ENCODE data around the gene SRR. TPM values are rescaled to one million over a fixed set of nuclear protein-coding genes. Genes with fewer than 3 reads are reported as not detected.

Gene SRR, protein sequence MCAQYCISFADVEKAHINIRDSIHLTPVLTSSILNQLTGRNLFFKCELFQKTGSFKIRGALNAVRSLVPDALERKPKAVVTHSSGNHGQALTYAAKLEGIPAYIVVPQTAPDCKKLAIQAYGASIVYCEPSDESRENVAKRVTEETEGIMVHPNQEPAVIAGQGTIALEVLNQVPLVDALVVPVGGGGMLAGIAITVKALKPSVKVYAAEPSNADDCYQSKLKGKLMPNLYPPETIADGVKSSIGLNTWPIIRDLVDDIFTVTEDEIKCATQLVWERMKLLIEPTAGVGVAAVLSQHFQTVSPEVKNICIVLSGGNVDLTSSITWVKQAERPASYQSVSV
- total RNA-seq (2013; cell fraction: nucleolus; rRNA removed): 2.7 and 7.6 TPM in 2 replicates
- total RNA-seq (2014; rRNA removed): 16.1 and 23.7 TPM in 2 replicates
- total RNA-seq (2014; rRNA removed; fragmentation: Illumina TruSeq; extraction: Trizol): 12.4 and 13.5 TPM in 2 replicates
- total RNA-seq (2021): 19.3 and 20.7 TPM in 2 replicates
- 14.1 TPM for polyA plus RNA-seq (2011; ENCODE audit: low read depth)
- 11.7 TPM in 2 replicates for polyA plus RNA-seq (2011; rRNA removed)
- polyA plus RNA-seq (2011; cell fraction: cytosol; rRNA removed): 4.6 and 8.8 TPM in 2 replicates
- polyA plus RNA-seq (2011; cell fraction: nucleus; rRNA removed): 3.0 and 3.1 TPM in 2 replicates
- polyA plus RNA-seq (2012): 8.0 and 13.7 TPM in 2 replicates
- 14.9 and 18.5 TPM in 2 replicates for polyA plus RNA-seq (2014; fragmentation: Illumina TruSeq; extraction: Trizol)
- 10 to 100 TPM; 21.1 to 33.9 TPM for polyA plus RNA-seq (2014; fragmentation: Nextera tagmentation; extraction: Ambion mirVana)
- 15.2 and 17.5 TPM in 2 replicates for polyA plus RNA-seq (2014; rRNA removed)
- polyA plus RNA-seq (2016; fragmentation: Nextera tagmentation; extraction: Ambion mirVana): 10 to 100 TPM; 25.8 to 30.5 TPM
- polyA minus RNA-seq (2011; rRNA and poly(A)+ RNA removed): 5.8 and 11.1 TPM in 2 replicates
- polyA minus RNA-seq (2011; cell fraction: cytosol; rRNA and poly(A)+ RNA removed): 2.8 and 7.9 TPM in 2 replicates
- 0.67 and 2.8 TPM in 2 replicates for polyA minus RNA-seq (2011; cell fraction: nucleus; rRNA and poly(A)+ RNA removed)
- percentile 53 among the genes with signal in this experiment for Bru-seq, nascent RNA
- BruChase-seq, experiment 1, labeled RNA remaining after a 6-hour chase: percentile 45 among the genes with signal in this experiment
- percentile 46 among the genes with signal in this experiment for BruChase-seq, experiment 2, labeled RNA remaining after a 2-hour chase
- long read RNA-seq, experiment 1, partial matches to known transcripts: 0 of 3 reads
- long read RNA-seq, experiment 1, other reads (novel, unspliced or antisense): 0 of 3 reads
- long read RNA-seq, experiment 2, transcript SRR-201 (8 exons, 2,728 nt): major isoform, 50 of 61 reads
- long read RNA-seq, experiment 2, partial matches to known transcripts: 2 of 61 reads
- long read RNA-seq, experiment 2, other reads (novel, unspliced or antisense): 9 of 61 reads

DNA sequence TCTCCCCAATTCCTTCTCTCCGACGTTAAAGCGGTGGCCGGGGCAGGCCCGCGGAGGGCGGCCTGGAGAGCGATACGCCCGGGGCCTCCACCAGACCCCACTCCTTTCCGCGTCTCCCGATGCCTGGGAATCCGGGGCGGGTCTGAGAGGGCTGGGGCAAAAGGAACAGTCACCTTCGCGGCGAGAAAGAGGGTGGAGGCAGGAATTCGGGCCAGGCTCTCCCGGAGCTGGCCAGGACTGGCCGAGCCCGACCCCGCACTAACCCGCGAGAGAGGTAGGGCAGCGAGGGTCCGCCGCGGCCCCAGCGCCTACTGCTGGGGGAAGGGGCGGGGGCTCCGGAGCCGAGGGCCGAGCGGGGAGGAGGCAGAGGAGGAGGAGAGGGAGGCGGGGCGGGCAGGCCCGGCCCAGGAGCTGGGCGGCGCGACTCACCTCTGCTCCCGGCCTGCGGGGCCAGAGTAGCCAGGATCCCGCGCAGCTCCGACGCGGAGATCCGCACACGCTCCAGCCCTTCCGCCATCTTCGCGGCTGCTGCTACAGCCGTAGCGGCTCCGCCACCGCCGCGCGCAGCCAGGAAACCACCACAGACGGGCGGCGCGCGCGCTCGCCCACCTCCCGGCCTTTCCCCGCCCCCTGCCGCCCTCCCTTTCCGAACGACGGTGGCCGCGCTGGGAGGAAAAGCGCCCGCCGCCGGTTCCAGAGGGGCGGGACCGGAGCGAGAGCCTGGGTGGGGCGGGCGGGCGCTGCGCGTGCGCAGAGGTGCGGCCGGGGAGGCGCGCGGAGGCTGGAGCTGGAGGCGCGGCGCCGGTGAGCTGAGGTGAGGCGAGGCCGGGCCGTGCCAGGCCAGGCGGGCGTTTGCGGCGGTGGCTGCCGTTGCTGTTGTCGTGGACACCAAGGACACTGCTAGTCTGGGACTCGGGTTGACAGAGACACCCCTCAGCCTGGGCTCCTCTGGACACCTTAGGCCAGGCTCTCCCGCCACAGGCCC lies at the start of gene SRR, which contains the start of gene SMG6:
Gene SRR, plus strand, starts transcription at position 747 of the 985 bp plus-strand sequence. CDS start 11,611 bp downstream, outside the sequence.
Gene SMG6, minus strand, starts transcription at position 582 of the 985 bp plus-strand sequence. Its CDS starts 65 bp downstream, at position 517.
- Histone ChIP-seq H3K9ac (ENCODE audit: control insufficient read depth, insufficient read depth, low read length) (peak within 1 kb of the TSS; percentile 96), H3K4me1 (ENCODE audit: control insufficient read depth, insufficient read depth, low read length) (no peaks in the 10 kb centered on the region), H3K9me3 (replicated peaks; ENCODE audit: control insufficient read depth, insufficient read depth, low read length) (no peaks in the 10 kb centered on the region; the same call in 2 of the 3 replicates), H3K27ac (ENCODE audit: control insufficient read depth, insufficient read depth) (peak within 1 kb of the TSS; percentile 89), H3K4me2 (ENCODE audit: control insufficient read depth, insufficient read depth) (peak within 1 kb of the TSS; percentile 85), H2AFZ (ENCODE audit: control insufficient read depth, low read depth, low read length) (peak within 1 kb of the TSS; percentile 88), H3K4me3 (peak within 1 kb of the TSS; percentile 96), H3K79me2 (ENCODE audit: control insufficient read depth, insufficient read depth, low read length) (peaks cover 38% of the 10 kb centered on the region), H3K27me3 (replicated peaks in 1 of 2; ENCODE audit: control insufficient read depth in 2 of 2, insufficient read depth in 2 of 2, low read length in 1 of 2) (no peaks in the 10 kb centered on the region), H4K20me1 (ENCODE audit: control insufficient read depth, insufficient read depth) (no peaks in the 10 kb centered on the region), H3K36me3 (ENCODE audit: control insufficient read depth in 2 of 2, insufficient read depth in 2 of 2, low read length in 1 of 2) (peaks cover 1 to 9% of the 10 kb centered on the region in 2 experiments)
- FAIRE-seq (no peak), ATAC-seq (peak; percentile 95), DNase-seq (ENCODE audit: low read depth, low spot score) (peak; percentile 45)
- RAD21 ChIA-PET (ENCODE audit: unreplicated experiment): interaction anchor here (1.2 to 2.2 kb wide), 8 partner anchors 21 to 587 kb away, joined by 3 to 11 read pairs (median 3); partner anchors contain the start of genes SGSM2 and TSR1
- WGBS (ENCODE audit: insufficient coverage, insufficient replicate concordance, low lambda C conversion rate, missing lambda C conversion rate): 1% methylated on average over 89 of the region's 108 CpGs
- POLR2A ChIA-PET: interaction anchor here (0.7 to 2.6 kb wide), 7 partner anchors 32 to 80 kb away, joined by 3 to 12 read pairs (median 3); partner anchors contain the start of genes SGSM2 and TSR1
- in situ Hi-C loops (cut with MboI) (no loop called here), intact Hi-C loops (cut with micrococcal nuclease; ENCODE audit: unreplicated experiment) (no loop called here)
- CTCF ChIA-PET: interaction anchor here (0.6 to 1.3 kb wide), 6 partner anchors 22 to 634 kb away, joined by 3 to 7 read pairs (median 4); partner anchors contain the start of gene TSR1
- SMC1A ChIA-PET (ENCODE audit: uncharacterized antibody, unreplicated experiment): interaction anchor here (0.9 to 2.0 kb wide), 4 partner anchors 17 to 59 kb away, joined by 3 to 4 read pairs (median 4); no protein-coding TSS in a partner anchor
- no TSS peak for BruUV-seq (replicated peaks)
- no peak for TF ChIP-seq ZSCAN29 (IDR thresholded peaks at IDR 0.05)
- TF ChIP-seq PML (IDR thresholded peaks at IDR 0.05; ENCODE audit: low read length): peak; percentile 76; the same call in 1 of the 2 replicates
- no peak for TF ChIP-seq ETV6 (conservative IDR thresholded peaks at IDR 0.05 in 1 of 2, IDR thresholded peaks at IDR 0.05 in 1 of 2; ENCODE audit: borderline replicate concordance in 1 of 2, low read depth in 1 of 2)
- TF ChIP-seq, protein P1, sequence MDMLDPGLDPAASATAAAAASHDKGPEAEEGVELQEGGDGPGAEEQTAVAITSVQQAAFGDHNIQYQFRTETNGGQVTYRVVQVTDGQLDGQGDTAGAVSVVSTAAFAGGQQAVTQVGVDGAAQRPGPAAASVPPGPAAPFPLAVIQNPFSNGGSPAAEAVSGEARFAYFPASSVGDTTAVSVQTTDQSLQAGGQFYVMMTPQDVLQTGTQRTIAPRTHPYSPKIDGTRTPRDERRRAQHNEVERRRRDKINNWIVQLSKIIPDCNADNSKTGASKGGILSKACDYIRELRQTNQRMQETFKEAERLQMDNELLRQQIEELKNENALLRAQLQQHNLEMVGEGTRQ (IDR thresholded peaks at IDR 0.05; ENCODE audit: borderline replicate concordance, low read depth, low read length): no peak
- 0 out of 2 replicates have a peak, but pooled peaks have one; percentile 41 for TF ChIP-seq CBX5 (IDR thresholded peaks at IDR 0.05; ENCODE audit: low read depth)
- no peak for TF ChIP-seq CHD2 (IDR thresholded peaks at IDR 0.05; ENCODE audit: borderline replicate concordance, low read depth, low read length)
- TF ChIP-seq SRF (IDR thresholded peaks at IDR 0.05; ENCODE audit: low read depth in 2 of 2, low read length in 2 of 2): no peak
- no peak for TF ChIP-seq ZNF24 (IDR thresholded peaks at IDR 0.05)
- no peak for TF ChIP-seq PAX8 (IDR thresholded peaks at IDR 0.05)
- TF ChIP-seq RAD51 (IDR thresholded peaks at IDR 0.05): no peak
- TF ChIP-seq RBBP5 (conservative IDR thresholded peaks at IDR 0.05): no peak
- TF ChIP-seq DPF2 (IDR thresholded peaks at IDR 0.05): peak; percentile 47; the same call in 1 of the 2 replicates
- no peak for TF ChIP-seq WRNIP1 (IDR thresholded peaks at IDR 0.05; ENCODE audit: borderline replicate concordance, low read depth, low read length)
- TF ChIP-seq MYB (IDR thresholded peaks at IDR 0.05; ENCODE audit: borderline replicate concordance, low read depth, low read length): no peak
